ENCODE results near the gene TYK2. TPM values are rescaled to one million over a fixed set of nuclear protein-coding genes. Genes with fewer than 3 reads are reported as not detected.

TYK2 gene
- total RNA-seq, 4 donors from 2014 or later = 111 to 463 (median 201) TPM

- no peaks in the 10 kb centered on the region for H3K9me3 ChIP-seq
- in situ Hi-C loops (cut with MboI; ENCODE audit: low pct_ligation_motif_present in 1 of 4, low pct_unique_long_range_greater_than_20kb in 1 of 4, low sequenced_read_pairs in 3 of 4) = no loop called here
- no peak for DNase-seq
- H3K27ac ChIP-seq = no peak overlapping the region
- H3K27me3 ChIP-seq = no peaks in the 10 kb centered on the region
- H3K4me3 ChIP-seq = no peak overlapping the region
- intact Hi-C loops (cut with DNase I; ENCODE audit: low total_unique reads) = no loop called here
- no peak for TF ChIP-seq POLR2AphosphoS5 (IDR thresholded peaks at IDR 0.05)
- TF ChIP-seq POLR2A (IDR thresholded peaks at IDR 0.05) = no peak
- TF ChIP-seq CTCF (IDR thresholded peaks at IDR 0.05) = no peak
- TF ChIP-seq EP300 (IDR thresholded peaks at IDR 0.05; ENCODE audit: low read depth) = no peak
- peaks cover 0 to 29% (median 10%) of the 10 kb centered on the region in 4 donors for H3K36me3 ChIP-seq
- H3K4me1 ChIP-seq = no peaks in the 10 kb centered on the region
- 96% methylated on average over 9 of the region's 12 CpGs; no CpG with 5 or more reads in 1 of the 2 donors for WGBS, 2 donors (ENCODE audit: low coverage in 1 of 2)
Measured at GRCh38 chr19:10356431-10356830, 23.9 kb downstream of the TYK2 start.

GRCh38 chr19:10353793-10354391, 26.5 kb downstream of the TYK2 start:
- Histone ChIP-seq H3K4me1 (no peaks in the 10 kb centered on the region), H3K4me3 (no peak overlapping the region), H3K9me3 (no peaks in the 10 kb centered on the region), H3K27me3 (no peaks in the 10 kb centered on the region), H3K36me3 (peaks cover 0 to 26% (median 10%) of the 10 kb centered on the region in 4 donors), H3K27ac (no peak overlapping the region)
- 86% methylated on average over 28 of the region's 32 CpGs; no CpG with 5 or more reads in 1 of the 2 donors for WGBS, 2 donors (ENCODE audit: low coverage in 1 of 2)
- DNase-seq = peak; percentile 14
- intact Hi-C loops (cut with DNase I; ENCODE audit: low total_unique reads) (no loop called here), in situ Hi-C loops (cut with MboI; ENCODE audit: low pct_ligation_motif_present in 1 of 4, low pct_unique_long_range_greater_than_20kb in 1 of 4, low sequenced_read_pairs in 3 of 4) (no loop called here)
- TF ChIP-seq POLR2A (IDR thresholded peaks at IDR 0.05) (no peak), POLR2AphosphoS5 (IDR thresholded peaks at IDR 0.05) (no peak), EP300 (IDR thresholded peaks at IDR 0.05; ENCODE audit: low read depth) (no peak), CTCF (IDR thresholded peaks at IDR 0.05) (no peak)

- no peak for DNase-seq
- H3K4me1 ChIP-seq = no peaks in the 10 kb centered on the region
- 86% methylated on average over 57 of the region's 63 CpGs; no CpG with 5 or more reads in 1 of the 2 donors for WGBS, 2 donors (ENCODE audit: low coverage in 1 of 2)
- no peak overlapping the region for H3K4me3 ChIP-seq
- H3K9me3 ChIP-seq = no peaks in the 10 kb centered on the region
- H3K27me3 ChIP-seq = no peaks in the 10 kb centered on the region
- in situ Hi-C loops (cut with MboI; ENCODE audit: low pct_ligation_motif_present in 1 of 4, low pct_unique_long_range_greater_than_20kb in 1 of 4, low sequenced_read_pairs in 3 of 4) (no loop called here), intact Hi-C loops (cut with DNase I; ENCODE audit: low total_unique reads) (no loop called here)
- H3K36me3 ChIP-seq = peaks cover 0 to 26% (median 10%) of the 10 kb centered on the region in 4 donors
- TF ChIP-seq POLR2AphosphoS5 (IDR thresholded peaks at IDR 0.05) = no peak
- no peak for TF ChIP-seq POLR2A (IDR thresholded peaks at IDR 0.05)
- no peak for TF ChIP-seq CTCF (IDR thresholded peaks at IDR 0.05)
- no peak for TF ChIP-seq EP300 (IDR thresholded peaks at IDR 0.05; ENCODE audit: low read depth)
- H3K27ac ChIP-seq = no peak overlapping the region
Measured at GRCh38 chr19:10352764-10353671, 27.4 kb downstream of the TYK2 start.

- H3K4me3 ChIP-seq = no peak overlapping the region
- WGBS, 2 donors (ENCODE audit: low coverage in 1 of 2) = 66 to 72% methylated on average over 6 to 10 of the region's 10 CpGs
- peak overlapping the region in 1 of 4 donors; percentile 19 for H3K27ac ChIP-seq
- intact Hi-C loops (cut with DNase I; ENCODE audit: low total_unique reads) (no loop called here), in situ Hi-C loops (cut with MboI; ENCODE audit: low pct_ligation_motif_present in 1 of 4, low pct_unique_long_range_greater_than_20kb in 1 of 4, low sequenced_read_pairs in 3 of 4) (no loop called here)
- H3K36me3 ChIP-seq = peaks cover 0 to 6% (median 0%) of the 10 kb centered on the region in 4 donors
- H3K27me3 ChIP-seq = no peaks in the 10 kb centered on the region
- no peak for DNase-seq
- H3K9me3 ChIP-seq = no peaks in the 10 kb centered on the region
- TF ChIP-seq CTCF (IDR thresholded peaks at IDR 0.05) (no peak), POLR2AphosphoS5 (IDR thresholded peaks at IDR 0.05) (no peak), POLR2A (IDR thresholded peaks at IDR 0.05) (no peak)
- H3K4me1 ChIP-seq = no peaks in the 10 kb centered on the region
Measured at GRCh38 chr19:10346509-10346908, 33.9 kb downstream of the TYK2 start.

Measured in transverse colon (tissue), 4 donors.